ENCODE measurements around the gene LMF1.

The LMF1 gene

DNA sequence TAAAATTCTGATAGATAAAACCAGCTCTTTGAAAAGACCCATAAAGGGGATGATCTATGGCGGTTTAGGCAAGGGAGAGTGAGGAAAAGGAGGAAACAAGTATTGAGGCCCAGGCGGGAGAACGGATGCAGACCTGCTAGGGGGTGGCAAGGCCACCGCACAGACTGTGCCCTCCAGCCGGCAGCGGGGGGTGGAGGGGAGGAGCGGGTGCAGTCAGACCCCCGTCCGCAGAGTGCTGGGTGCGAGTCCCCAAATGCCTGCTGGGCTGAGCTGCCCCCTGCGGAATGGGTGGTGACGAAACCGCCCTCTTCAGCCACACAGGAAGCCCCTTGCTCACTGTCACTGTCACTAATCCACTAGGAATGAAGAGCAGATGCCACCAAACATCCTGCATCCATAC is 46.0 kb downstream of the LMF1 start:
- Histone ChIP-seq H3K4me2 (ENCODE audit: low read length) (no peak overlapping the region), H4K20me1 (ENCODE audit: control insufficient read depth, insufficient read depth, low read depth, low read length) (no peaks in the 10 kb centered on the region), H3K27me3 (ENCODE audit: control insufficient read depth, low read length) (no peaks in the 10 kb centered on the region), H3K27ac (ENCODE audit: low read depth, low read length) (no peak overlapping the region), H3F3A (ENCODE audit: control insufficient read depth, insufficient read depth) (no peaks in the 10 kb centered on the region), H3K9me3 (ENCODE audit: control insufficient read depth, insufficient read depth, low read length) (peaks cover 7% of the 10 kb centered on the region; the same call in 1 of the 2 replicates), H3K36me3 (ENCODE audit: control insufficient read depth, low read length) (peaks cover 11% of the 10 kb centered on the region; the same call in 1 of the 2 replicates), H3K79me2 (ENCODE audit: control insufficient read depth, low read length) (no peaks in the 10 kb centered on the region), H3K4me1 (ENCODE audit: control insufficient read depth, low read length) (no peaks in the 10 kb centered on the region), H3K4me3 (ENCODE audit: low read length) (no peak overlapping the region), H3K9me2 (replicated peaks; ENCODE audit: control insufficient read depth, low read length) (no peaks in the 10 kb centered on the region)
- TF ChIP-seq, protein P1, sequence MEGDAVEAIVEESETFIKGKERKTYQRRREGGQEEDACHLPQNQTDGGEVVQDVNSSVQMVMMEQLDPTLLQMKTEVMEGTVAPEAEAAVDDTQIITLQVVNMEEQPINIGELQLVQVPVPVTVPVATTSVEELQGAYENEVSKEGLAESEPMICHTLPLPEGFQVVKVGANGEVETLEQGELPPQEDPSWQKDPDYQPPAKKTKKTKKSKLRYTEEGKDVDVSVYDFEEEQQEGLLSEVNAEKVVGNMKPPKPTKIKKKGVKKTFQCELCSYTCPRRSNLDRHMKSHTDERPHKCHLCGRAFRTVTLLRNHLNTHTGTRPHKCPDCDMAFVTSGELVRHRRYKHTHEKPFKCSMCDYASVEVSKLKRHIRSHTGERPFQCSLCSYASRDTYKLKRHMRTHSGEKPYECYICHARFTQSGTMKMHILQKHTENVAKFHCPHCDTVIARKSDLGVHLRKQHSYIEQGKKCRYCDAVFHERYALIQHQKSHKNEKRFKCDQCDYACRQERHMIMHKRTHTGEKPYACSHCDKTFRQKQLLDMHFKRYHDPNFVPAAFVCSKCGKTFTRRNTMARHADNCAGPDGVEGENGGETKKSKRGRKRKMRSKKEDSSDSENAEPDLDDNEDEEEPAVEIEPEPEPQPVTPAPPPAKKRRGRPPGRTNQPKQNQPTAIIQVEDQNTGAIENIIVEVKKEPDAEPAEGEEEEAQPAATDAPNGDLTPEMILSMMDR (IDR thresholded peaks at IDR 0.05; ENCODE audit: low read depth, low read length, poor library complexity, severe bottlenecking) = no peak
- no peak for TF ChIP-seq EZH2phosphoT487 (IDR thresholded peaks at IDR 0.05; ENCODE audit: borderline replicate concordance, low read length)

DNA sequence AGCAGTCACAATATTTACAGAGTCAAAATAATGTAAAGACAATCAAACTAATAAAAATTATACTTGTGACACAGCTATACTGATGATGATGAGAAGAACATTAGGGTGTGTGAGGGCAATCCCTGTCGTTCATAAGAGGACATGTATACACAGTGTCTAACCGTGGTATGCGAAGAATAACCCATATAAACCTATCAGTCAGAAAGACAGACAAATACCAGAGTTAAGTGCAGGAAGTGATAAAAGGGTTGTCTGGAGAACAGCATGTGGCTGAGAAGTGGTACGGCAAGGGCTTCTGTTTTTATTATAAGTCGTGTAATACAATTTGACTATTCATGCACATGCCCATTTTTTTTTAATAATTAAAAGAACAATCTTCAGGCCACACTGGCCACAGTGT is 46.7 kb downstream of the LMF1 start:
- no peaks in the 10 kb centered on the region for H3K27me3 ChIP-seq (ENCODE audit: control insufficient read depth, low read length)
- TF ChIP-seq, protein P1 (IDR thresholded peaks at IDR 0.05; ENCODE audit: low read depth, low read length, poor library complexity, severe bottlenecking) = no peak
- no peak for TF ChIP-seq EZH2phosphoT487 (IDR thresholded peaks at IDR 0.05; ENCODE audit: borderline replicate concordance, low read length)
- no peaks in the 10 kb centered on the region for H4K20me1 ChIP-seq (ENCODE audit: control insufficient read depth, insufficient read depth, low read depth, low read length)
- peaks cover 11% of the 10 kb centered on the region; the same call in 1 of the 2 replicates for H3K36me3 ChIP-seq (ENCODE audit: control insufficient read depth, low read length)
- H3K4me1 ChIP-seq (ENCODE audit: control insufficient read depth, low read length) = no peaks in the 10 kb centered on the region
- H3K79me2 ChIP-seq (ENCODE audit: control insufficient read depth, low read length) = no peaks in the 10 kb centered on the region
- H3K4me3 ChIP-seq (ENCODE audit: low read length) = no peak overlapping the region
- no peak overlapping the region for H3K27ac ChIP-seq (ENCODE audit: low read depth, low read length)
- H3K4me2 ChIP-seq (ENCODE audit: low read length) = no peak overlapping the region
- no peaks in the 10 kb centered on the region for H3F3A ChIP-seq (ENCODE audit: control insufficient read depth, insufficient read depth)
- H3K9me3 ChIP-seq (ENCODE audit: control insufficient read depth, insufficient read depth, low read length) = peaks cover 7% of the 10 kb centered on the region; the same call in 1 of the 2 replicates
- no peaks in the 10 kb centered on the region for H3K9me2 ChIP-seq (replicated peaks; ENCODE audit: control insufficient read depth, low read length)

DNA sequence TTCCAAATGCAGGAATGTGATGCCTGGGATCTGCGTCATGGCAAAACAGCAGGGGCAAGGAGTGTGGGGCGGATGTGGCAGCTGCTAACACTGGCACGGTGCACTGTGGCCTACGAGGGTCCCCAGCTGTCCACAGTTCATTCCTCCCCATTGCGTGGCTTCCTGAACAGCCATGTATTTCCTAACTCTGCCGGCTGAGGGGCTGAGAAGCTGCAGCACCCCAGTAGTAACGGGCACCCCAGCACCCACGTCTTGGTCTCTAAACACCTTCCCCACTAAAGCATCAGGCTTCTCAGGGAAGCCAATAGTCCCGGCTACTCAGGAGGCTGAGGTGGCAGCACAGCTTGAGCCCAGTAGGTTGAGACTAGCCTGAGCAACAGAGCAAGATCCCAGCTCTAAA is 47.6 kb downstream of the LMF1 start:
- peaks cover 7% of the 10 kb centered on the region; the same call in 1 of the 2 replicates for H3K9me3 ChIP-seq (ENCODE audit: control insufficient read depth, insufficient read depth, low read length)
- TF ChIP-seq, protein P1 (IDR thresholded peaks at IDR 0.05; ENCODE audit: low read depth, low read length, poor library complexity, severe bottlenecking) = no peak
- TF ChIP-seq EZH2phosphoT487 (IDR thresholded peaks at IDR 0.05; ENCODE audit: borderline replicate concordance, low read length) = no peak
- no peak overlapping the region for H3K4me2 ChIP-seq (ENCODE audit: low read length)
- H4K20me1 ChIP-seq (ENCODE audit: control insufficient read depth, insufficient read depth, low read depth, low read length) = no peaks in the 10 kb centered on the region
- H3K27ac ChIP-seq (ENCODE audit: low read depth, low read length) = no peak overlapping the region
- no peaks in the 10 kb centered on the region for H3F3A ChIP-seq (ENCODE audit: control insufficient read depth, insufficient read depth)
- no peaks in the 10 kb centered on the region for H3K27me3 ChIP-seq (ENCODE audit: control insufficient read depth, low read length)
- H3K36me3 ChIP-seq (ENCODE audit: control insufficient read depth, low read length) = peaks cover 11% of the 10 kb centered on the region; the same call in 1 of the 2 replicates
- no peaks in the 10 kb centered on the region for H3K79me2 ChIP-seq (ENCODE audit: control insufficient read depth, low read length)
- no peak overlapping the region for H3K4me3 ChIP-seq (ENCODE audit: low read length)
- no peaks in the 10 kb centered on the region for H3K9me2 ChIP-seq (replicated peaks; ENCODE audit: control insufficient read depth, low read length)
- no peaks in the 10 kb centered on the region for H3K4me1 ChIP-seq (ENCODE audit: control insufficient read depth, low read length)

Data from DOHH2 (cell line).